GM12878 (cell line): Measurements from ENCODE around the gene MAPK8IP1. TPM values are rescaled to one million over a fixed set of nuclear protein-coding genes. Genes with fewer than 3 reads are reported as not detected.

Source experiments
- ATF2 ChIP-seq: IDR thresholded peaks from 2 replicates; pipeline ENCODE4 v1.6.1; 2012; ENCODE audit warnings: low read length, inconsistent platforms
- CBFB ChIP-seq: IDR thresholded peaks from 2 replicates; pipeline ENCODE4 v1.6.1; 2016; ENCODE audit warnings: antibody characterized with exemption, low read depth
- CBX3 ChIP-seq: fragments of 200-600 bp; sonication (generic); IDR thresholded peaks from 2 replicates; pipeline ENCODE4 v1.6.1; 2016; ENCODE audit warnings: low read depth, borderline replicate concordance
- CHD1 ChIP-seq: IDR thresholded peaks from 2 replicates; pipeline ENCODE4 v1.6.1; 2012; ENCODE audit warnings: low read depth, low read length, improper control_type of control experiment
- CREM ChIP-seq: IDR thresholded peaks from 2 replicates; pipeline ENCODE4 v1.6.1; 2014; ENCODE audit warnings: antibody characterized with exemption, low read depth
- EED ChIP-seq: sonication (generic); IDR thresholded peaks from 2 replicates; pipeline ENCODE4 v1.6.1; 2016; ENCODE audit warnings: antibody characterized with exemption, low read depth
- FOXK2 ChIP-seq: fragments of 450-650 bp; IDR thresholded peaks from 2 replicates; pipeline ENCODE4 v1.6.1; 2017; ENCODE audit warnings: mild to moderate bottlenecking, moderate library complexity
- HDAC6 ChIP-seq: fragments of 200-600 bp; sonication (generic); IDR thresholded peaks from one replicate; pipeline ENCODE4 v1.8.0; 2017; ENCODE audit warnings: antibody characterized with exemption; ENCODE audit not compliant: unreplicated experiment
- IRF3 ChIP-seq: fragments of 450-650 bp; IDR thresholded peaks from 2 replicates; pipeline ENCODE4 v1.6.1; 2014; ENCODE audit warnings: mild to moderate bottlenecking
- IRF4 ChIP-seq: IDR thresholded peaks from 2 replicates; pipeline ENCODE4 v1.6.1; 2011; ENCODE audit warnings: low read depth, low read length
- IRF5 ChIP-seq: fragments of 450-650 bp; IDR thresholded peaks from 2 replicates; pipeline ENCODE4 v1.6.1; 2017; ENCODE audit warnings: borderline replicate concordance
- MTA3 ChIP-seq: IDR thresholded peaks from 2 replicates; pipeline ENCODE4 v1.6.1; 2012; ENCODE audit warnings: low read length, inconsistent platforms, borderline replicate concordance
- NFYA ChIP-seq: IDR thresholded peaks from 2 replicates; pipeline ENCODE4 v1.6.1; 2011; ENCODE audit warnings: low read depth, mild to moderate bottlenecking, low read length, improper control_type of control experiment, borderline replicate concordance
- PML ChIP-seq: IDR thresholded peaks from 2 replicates; pipeline ENCODE4 v1.6.1; 2012; ENCODE audit warnings: low read length, inconsistent platforms
- RCOR1 ChIP-seq: conservative IDR thresholded peaks from 2 replicates; pipeline ENCODE4 v1.6.1; 2012; ENCODE audit warnings: low read depth, low read length, improper control_type of control experiment
- SMAD1 ChIP-seq: fragments of 450-650 bp; IDR thresholded peaks from 2 replicates; pipeline ENCODE4 v1.6.1; 2018; ENCODE audit warnings: mild to moderate bottlenecking, low read depth; ENCODE audit not compliant: partially characterized antibody
- TCF12 ChIP-seq: IDR thresholded peaks from 2 replicates; pipeline ENCODE4 v1.6.1; 2011; ENCODE audit warnings: low read depth, mild to moderate bottlenecking, low read length
- ZSCAN29 ChIP-seq: fragments of 450-650 bp; IDR thresholded peaks from 2 replicates; pipeline ENCODE4 v1.6.1; 2017; ENCODE audit warnings: mild to moderate bottlenecking, moderate library complexity
- polyA plus RNA-seq, 11 experiments: library from polyadenylated mRNA; depleted of rRNA in 4 of 11; unstranded in 6 of 11; stranded (reverse) in 5 of 11; fragments of >200 nt; fragmentation: Nextera tagmentation in 4 of 11; fragmentation: Illumina TruSeq in 1 of 11; extraction: Ambion mirVana in 4 of 11; extraction: Trizol in 1 of 11; gene quantifications; 1 replicate in 1 of 11; 2 replicates in 10 of 11; pipeline versions ENCODE4 v1.2.1 to v1.2.3, GENCODE V29; 2011 to 2016; ENCODE audit warnings: inconsistent platforms in 2 of 11, missing spikeins in 2 of 11, low read depth in 1 of 11
- total RNA-seq, 4 experiments: library from RNA; depleted of rRNA in 3 of 4; stranded (reverse); fragments of >200 nt in 3 of 4; fragmentation: Illumina TruSeq in 1 of 4; extraction: Trizol in 1 of 4; gene quantifications; 2 replicates each; pipeline versions ENCODE4 v1.2.1 to v1.2.3, GENCODE V29; 2013 to 2021
- TF ChIP-seq, protein P1 (sequence below): fragments of 150-350 bp; IDR thresholded peaks from 2 replicates; pipeline ENCODE4 v1.6.1; 2014; ENCODE audit warnings: mild to moderate bottlenecking, low read depth, low read length
- TF ChIP-seq, protein P2 (sequence below): fragments of 450-650 bp; IDR thresholded peaks from 2 replicates; pipeline ENCODE4 v1.6.1; 2016; ENCODE audit warnings: mild to moderate bottlenecking, moderate library complexity, borderline replicate concordance
- TF ChIP-seq, protein P3 (sequence below): IDR thresholded peaks from 2 replicates; pipeline ENCODE4 v1.6.1; 2012; ENCODE audit warnings: low read depth, low read length, improper control_type of control experiment

The MAPK8IP1 gene
- total and polyA plus RNA-seq, 10 of the 15 experiments (the other 5 are each of a cell fraction or from before 2014, with no cell fraction given) = 0.04 to 0.44 (median 0.11) TPM; not detected in 2

- TF ChIP-seq TCF12 = no peak
- no peak for TF ChIP-seq HDAC6
- no peak for TF ChIP-seq ZSCAN29
- TF ChIP-seq CBX3 = no peak
- no peak for TF ChIP-seq MTA3
- TF ChIP-seq, protein P1, sequence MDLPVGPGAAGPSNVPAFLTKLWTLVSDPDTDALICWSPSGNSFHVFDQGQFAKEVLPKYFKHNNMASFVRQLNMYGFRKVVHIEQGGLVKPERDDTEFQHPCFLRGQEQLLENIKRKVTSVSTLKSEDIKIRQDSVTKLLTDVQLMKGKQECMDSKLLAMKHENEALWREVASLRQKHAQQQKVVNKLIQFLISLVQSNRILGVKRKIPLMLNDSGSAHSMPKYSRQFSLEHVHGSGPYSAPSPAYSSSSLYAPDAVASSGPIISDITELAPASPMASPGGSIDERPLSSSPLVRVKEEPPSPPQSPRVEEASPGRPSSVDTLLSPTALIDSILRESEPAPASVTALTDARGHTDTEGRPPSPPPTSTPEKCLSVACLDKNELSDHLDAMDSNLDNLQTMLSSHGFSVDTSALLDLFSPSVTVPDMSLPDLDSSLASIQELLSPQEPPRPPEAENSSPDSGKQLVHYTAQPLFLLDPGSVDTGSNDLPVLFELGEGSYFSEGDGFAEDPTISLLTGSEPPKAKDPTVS = no peak
- 0 out of 2 replicates have a peak, but pooled peaks have one; percentile 32 for TF ChIP-seq EED
- TF ChIP-seq IRF5 = no peak
- TF ChIP-seq CHD1 = no peak
- TF ChIP-seq, protein P2, sequence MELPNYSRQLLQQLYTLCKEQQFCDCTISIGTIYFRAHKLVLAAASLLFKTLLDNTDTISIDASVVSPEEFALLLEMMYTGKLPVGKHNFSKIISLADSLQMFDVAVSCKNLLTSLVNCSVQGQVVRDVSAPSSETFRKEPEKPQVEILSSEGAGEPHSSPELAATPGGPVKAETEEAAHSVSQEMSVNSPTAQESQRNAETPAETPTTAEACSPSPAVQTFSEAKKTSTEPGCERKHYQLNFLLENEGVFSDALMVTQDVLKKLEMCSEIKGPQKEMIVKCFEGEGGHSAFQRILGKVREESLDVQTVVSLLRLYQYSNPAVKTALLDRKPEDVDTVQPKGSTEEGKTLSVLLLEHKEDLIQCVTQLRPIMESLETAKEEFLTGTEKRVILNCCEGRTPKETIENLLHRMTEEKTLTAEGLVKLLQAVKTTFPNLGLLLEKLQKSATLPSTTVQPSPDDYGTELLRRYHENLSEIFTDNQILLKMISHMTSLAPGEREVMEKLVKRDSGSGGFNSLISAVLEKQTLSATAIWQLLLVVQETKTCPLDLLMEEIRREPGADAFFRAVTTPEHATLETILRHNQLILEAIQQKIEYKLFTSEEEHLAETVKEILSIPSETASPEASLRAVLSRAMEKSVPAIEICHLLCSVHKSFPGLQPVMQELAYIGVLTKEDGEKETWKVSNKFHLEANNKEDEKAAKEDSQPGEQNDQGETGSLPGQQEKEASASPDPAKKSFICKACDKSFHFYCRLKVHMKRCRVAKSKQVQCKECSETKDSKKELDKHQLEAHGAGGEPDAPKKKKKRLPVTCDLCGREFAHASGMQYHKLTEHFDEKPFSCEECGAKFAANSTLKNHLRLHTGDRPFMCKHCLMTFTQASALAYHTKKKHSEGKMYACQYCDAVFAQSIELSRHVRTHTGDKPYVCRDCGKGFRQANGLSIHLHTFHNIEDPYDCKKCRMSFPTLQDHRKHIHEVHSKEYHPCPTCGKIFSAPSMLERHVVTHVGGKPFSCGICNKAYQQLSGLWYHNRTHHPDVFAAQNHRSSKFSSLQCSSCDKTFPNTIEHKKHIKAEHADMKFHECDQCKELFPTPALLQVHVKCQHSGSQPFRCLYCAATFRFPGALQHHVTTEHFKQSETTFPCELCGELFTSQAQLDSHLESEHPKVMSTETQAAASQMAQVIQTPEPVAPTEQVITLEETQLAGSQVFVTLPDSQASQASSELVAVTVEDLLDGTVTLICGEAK = no peak
- no peak for TF ChIP-seq NFYA
- TF ChIP-seq, protein P3, sequence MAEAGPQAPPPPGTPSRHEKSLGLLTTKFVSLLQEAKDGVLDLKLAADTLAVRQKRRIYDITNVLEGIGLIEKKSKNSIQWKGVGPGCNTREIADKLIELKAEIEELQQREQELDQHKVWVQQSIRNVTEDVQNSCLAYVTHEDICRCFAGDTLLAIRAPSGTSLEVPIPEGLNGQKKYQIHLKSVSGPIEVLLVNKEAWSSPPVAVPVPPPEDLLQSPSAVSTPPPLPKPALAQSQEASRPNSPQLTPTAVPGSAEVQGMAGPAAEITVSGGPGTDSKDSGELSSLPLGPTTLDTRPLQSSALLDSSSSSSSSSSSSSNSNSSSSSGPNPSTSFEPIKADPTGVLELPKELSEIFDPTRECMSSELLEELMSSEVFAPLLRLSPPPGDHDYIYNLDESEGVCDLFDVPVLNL = no peak
- TF ChIP-seq IRF3 = no peak
- no peak for TF ChIP-seq CBFB
- no peak for TF ChIP-seq PML
- no peak for TF ChIP-seq SMAD1
- no peak for TF ChIP-seq ATF2
- TF ChIP-seq CREM = no peak
- no peak for TF ChIP-seq RCOR1
- TF ChIP-seq FOXK2 = no peak
- 0 out of 2 replicates have a peak, but pooled peaks have one; percentile 4 for TF ChIP-seq IRF4
Measured at GRCh38 chr11:45918331-45918941, 33.0 kb downstream of the MAPK8IP1 start (continued).
